Mesenchymal stem cell (in vitro differentiated cells and primary cell): ENCODE results near the gene DHODH.
A peak's percentile ranks its signal among the peaks of the same experiment; 100 is the strongest.

ENCODE experiments used
- DNase-seq: peaks from one replicate; pipeline ENCODE4 v3.0.0-alpha.2; 2013
- H2AFZ ChIP-seq: one replicate; pipeline ENCODE4 v1.6.1; 2013; ENCODE audit warnings: low read depth, mild to moderate bottlenecking, control low read depth, inconsistent platforms, low read length, moderate library complexity
- H2AK5ac ChIP-seq: 2 replicates; pipeline ENCODE4 v1.6.1; 2013; ENCODE audit warnings: low read length, moderate library complexity, mild to moderate bottlenecking, inconsistent platforms; ENCODE audit not compliant: severe bottlenecking
- H2BK120ac ChIP-seq: one replicate; pipeline ENCODE4 v1.6.1; 2013; ENCODE audit warnings: low read depth, mild to moderate bottlenecking, inconsistent platforms, low read length, moderate library complexity
- H2BK12ac ChIP-seq, 2 experiments: one replicate each; pipeline ENCODE4 v1.6.1; 2013; ENCODE audit warnings: inconsistent platforms in 2 of 2, low read length in 2 of 2, mild to moderate bottlenecking in 2 of 2, moderate library complexity in 2 of 2, control low read depth in 1 of 2
- H2BK15ac ChIP-seq: one replicate; pipeline ENCODE4 v1.6.1; 2013; ENCODE audit warnings: mild to moderate bottlenecking, low read depth, inconsistent platforms; ENCODE audit not compliant: poor library complexity, severe bottlenecking
- H2BK5ac ChIP-seq: 2 replicates; pipeline ENCODE4 v1.6.1; 2013; ENCODE audit warnings: low read depth, mild to moderate bottlenecking, low read length, control low read depth, inconsistent platforms; ENCODE audit not compliant: poor library complexity, severe bottlenecking
- H3K14ac ChIP-seq, 2 experiments: one replicate each; pipeline ENCODE4 v1.6.1; 2013; ENCODE audit warnings: inconsistent platforms in 2 of 2, low read length in 2 of 2, control low read depth in 1 of 2, mild to moderate bottlenecking in 1 of 2, moderate library complexity in 1 of 2
- H3K18ac ChIP-seq, 2 experiments: one replicate each; pipeline ENCODE4 v1.6.1; 2013; ENCODE audit warnings: inconsistent platforms in 2 of 2, low read length in 2 of 2, control low read depth in 1 of 2, low read depth in 1 of 2, mild to moderate bottlenecking in 1 of 2
- H3K23ac ChIP-seq, 2 experiments: one replicate each; pipeline ENCODE4 v1.6.1; 2013; ENCODE audit warnings: inconsistent platforms in 2 of 2, low read length in 2 of 2, mild to moderate bottlenecking in 2 of 2, moderate library complexity in 2 of 2, control low read depth in 1 of 2
- H3K27ac ChIP-seq: 2 replicates; pipeline ENCODE4 v1.5.1; 2013; ENCODE audit warnings: mild to moderate bottlenecking, moderate library complexity, low read length, control low read depth, inconsistent platforms; ENCODE audit not compliant: poor library complexity, severe bottlenecking
- H3K27me3 ChIP-seq, 2 experiments: 2 replicates each; pipeline versions ENCODE4 v1.6.1 to v1.7.0; 2013; ENCODE audit warnings: low read length in 2 of 2, mild to moderate bottlenecking in 2 of 2, moderate library complexity in 2 of 2, control low read depth in 1 of 2, inconsistent platforms in 1 of 2; ENCODE audit not compliant: control insufficient read depth in 1 of 2, insufficient read depth in 1 of 2
- H3K36me3 ChIP-seq, 2 experiments: 2 replicates each; pipeline versions ENCODE4 v1.6.1 to v1.7.0; 2013; ENCODE audit warnings: low read length in 2 of 2, control low read depth in 1 of 2, inconsistent platforms in 1 of 2, low read depth in 1 of 2, mild to moderate bottlenecking in 1 of 2; ENCODE audit not compliant: insufficient read depth in 2 of 2, control insufficient read depth in 1 of 2
- H3K4ac ChIP-seq, 2 experiments: one replicate each; pipeline ENCODE4 v1.6.1; 2013; ENCODE audit warnings: inconsistent platforms in 2 of 2, low read length in 2 of 2, mild to moderate bottlenecking in 2 of 2, moderate library complexity in 2 of 2, control low read depth in 1 of 2, low read depth in 1 of 2
- H3K4me1 ChIP-seq: 2 replicates; pipeline ENCODE4 v1.6.1; 2013; ENCODE audit warnings: low read depth, low read length, control low read depth; ENCODE audit not compliant: control insufficient read depth, insufficient read depth
- H3K4me2 ChIP-seq: 2 replicates; pipeline ENCODE4 v1.6.1; 2013; ENCODE audit warnings: low read length, mild to moderate bottlenecking, inconsistent platforms; ENCODE audit not compliant: poor library complexity, severe bottlenecking
- H3K4me3 ChIP-seq, 2 experiments: 2 replicates each; pipeline versions ENCODE4 v1.5.1 to v1.7.0; 2013; ENCODE audit warnings: low read length in 2 of 2, mild to moderate bottlenecking in 2 of 2, control low read depth in 1 of 2, low read depth in 1 of 2; ENCODE audit not compliant: insufficient read depth in 1 of 2
- H3K79me1 ChIP-seq: replicated peaks from 2 replicates; pipeline ENCODE4 v1.6.1; 2013; ENCODE audit warnings: mild to moderate bottlenecking, control low read depth, low read length, inconsistent platforms; ENCODE audit not compliant: poor library complexity, severe bottlenecking
- H3K9ac ChIP-seq: 2 replicates; pipeline ENCODE4 v1.7.0; 2013; ENCODE audit warnings: mild to moderate bottlenecking, low read length, moderate library complexity
- H3K9me3 ChIP-seq: 2 replicates; pipeline ENCODE4 v1.7.0; 2013; ENCODE audit warnings: mild to moderate bottlenecking, low read length; ENCODE audit not compliant: control insufficient read depth
- H4K8ac ChIP-seq: one replicate; pipeline ENCODE4 v1.6.1; 2013; ENCODE audit warnings: inconsistent platforms, mild to moderate bottlenecking, low read length, moderate library complexity
- H4K91ac ChIP-seq: one replicate; pipeline ENCODE4 v1.6.1; 2013; ENCODE audit warnings: mild to moderate bottlenecking, low read length, inconsistent platforms
- WGBS: methylation state at CpG from one replicate; pipeline ENCODE4 v1.1.7; 2013; ENCODE audit warnings: mixed read lengths; 5-methylcytosine and 5-hydroxymethylcytosine counted together

Gene DHODH

GRCh38 chr16:72018470-72018869 is 9.9 kb downstream of the DHODH start:
- Histone ChIP-seq H2AK5ac (no peak overlapping the region), H4K91ac (no peak overlapping the region), H3K4me1 (peaks cover 10% of the 10 kb centered on the region), H3K4ac (no peak overlapping the region), H3K14ac (no peak overlapping the region), H3K4me2 (no peak overlapping the region), H3K36me3 (peaks cover 39 to 44% of the 10 kb centered on the region in 2 experiments), H3K79me1 (peaks cover 1% of the 10 kb centered on the region), H2BK5ac (no peak overlapping the region), H3K4me3 (no peak overlapping the region), H4K8ac (no peak overlapping the region), H2AFZ (no peak overlapping the region), H2BK120ac (no peak overlapping the region), H3K27me3 (no peaks in the 10 kb centered on the region), H3K18ac (no peak overlapping the region), H3K9me3 (no peaks in the 10 kb centered on the region), H3K23ac (no peak overlapping the region), H2BK12ac (no peak overlapping the region), H3K27ac (no peak overlapping the region), H3K9ac (no peak overlapping the region), H2BK15ac (no peak overlapping the region)
- 91% methylated on average over 9 of the region's 9 CpGs for WGBS
- no peak for DNase-seq

GRCh38 chr16:72021043-72021442 is 12.5 kb downstream of the DHODH start:
- Histone ChIP-seq H3K4me3 (no peak overlapping the region), H3K14ac (no peak overlapping the region), H3K27ac (no peak overlapping the region), H3K23ac (no peak overlapping the region), H3K79me1 (peaks cover 1% of the 10 kb centered on the region), H2BK12ac (no peak overlapping the region), H3K4me2 (no peak overlapping the region), H2AFZ (no peak overlapping the region), H3K18ac (no peak overlapping the region), H2AK5ac (no peak overlapping the region), H3K4ac (no peak overlapping the region), H3K4me1 (no peaks in the 10 kb centered on the region), H3K9me3 (no peaks in the 10 kb centered on the region), H3K9ac (no peak overlapping the region), H3K27me3 (no peaks in the 10 kb centered on the region), H2BK15ac (no peak overlapping the region), H2BK120ac (no peak overlapping the region), H3K36me3 (peaks cover 49 to 64% of the 10 kb centered on the region in 2 experiments), H4K91ac (no peak overlapping the region), H2BK5ac (no peak overlapping the region), H4K8ac (peak overlapping the region; percentile 36)
- DNase-seq = no peak
- WGBS = 78% methylated on average over 15 of the region's 15 CpGs

GRCh38 chr16:72022127-72022526 is 13.6 kb downstream of the DHODH start:
- no peak overlapping the region for H2BK15ac ChIP-seq
- WGBS = 99% methylated on average over 13 of the region's 13 CpGs
- H3K4me2 ChIP-seq = no peak overlapping the region
- H3K79me1 ChIP-seq = peaks cover 1% of the 10 kb centered on the region
- H2AK5ac ChIP-seq = no peak overlapping the region
- no peak overlapping the region for H3K4ac ChIP-seq
- H3K27me3 ChIP-seq = no peaks in the 10 kb centered on the region
- H2BK120ac ChIP-seq = no peak overlapping the region
- no peak overlapping the region for H3K4me3 ChIP-seq
- no peaks in the 10 kb centered on the region for H3K9me3 ChIP-seq
- H3K4me1 ChIP-seq = no peaks in the 10 kb centered on the region
- no peak overlapping the region for H2BK5ac ChIP-seq
- H3K36me3 ChIP-seq = peaks cover 49 to 64% of the 10 kb centered on the region in 2 experiments
- no peak overlapping the region for H3K23ac ChIP-seq
- no peak overlapping the region for H3K18ac ChIP-seq
- no peak for DNase-seq
- no peak overlapping the region for H2AFZ ChIP-seq
- H3K14ac ChIP-seq = no peak overlapping the region
- no peak overlapping the region for H3K9ac ChIP-seq
- H4K91ac ChIP-seq = no peak overlapping the region
- no peak overlapping the region for H4K8ac ChIP-seq
- no peak overlapping the region for H3K27ac ChIP-seq
- H2BK12ac ChIP-seq = no peak overlapping the region

- Histone ChIP-seq H4K91ac (no peak overlapping the region), H2BK5ac (no peak overlapping the region), H4K8ac (peak overlapping the region; percentile 4), H2BK12ac (no peak overlapping the region), H3K27me3 (no peaks in the 10 kb centered on the region), H3K23ac (no peak overlapping the region), H3K9ac (no peak overlapping the region), H3K4me1 (no peaks in the 10 kb centered on the region), H3K79me1 (no peaks in the 10 kb centered on the region), H3K4me2 (no peak overlapping the region), H2BK120ac (no peak overlapping the region), H2AK5ac (no peak overlapping the region), H3K9me3 (no peaks in the 10 kb centered on the region), H3K36me3 (peaks cover 44 to 55% of the 10 kb centered on the region in 2 experiments), H3K4me3 (no peak overlapping the region), H2BK15ac (no peak overlapping the region), H3K18ac (no peak overlapping the region), H2AFZ (no peak overlapping the region), H3K4ac (no peak overlapping the region), H3K14ac (no peak overlapping the region), H3K27ac (no peak overlapping the region)
- 96% methylated on average over 10 of the region's 10 CpGs for WGBS
- DNase-seq = no peak
These were observed 15.4 kb downstream of the DHODH start for GRCh38 chr16:72023962-72024361.
